IMR-90 (cell line): ENCODE data around the gene SCFD2. TPM values are rescaled to one million over a fixed set of nuclear protein-coding genes. Genes with fewer than 3 reads are reported as not detected.

Experiments used
- ATAC-seq: fragments of 200-7000 bp; cut with Tn5 transposase; 2 replicates; pipeline ENCODE4 v1.9.1; 2020; ENCODE audit warnings: low read depth, mild to moderate bottlenecking, moderate library complexity
- BruUV-seq: library from RNA; stranded (reverse); fragments of 400-500 nt; replicated peaks from 2 replicates; lab custom pipeline; 2021; lab: Mats Ljungman, UMichigan
- CTCF ChIA-PET: fragments of 300-600 bp; formaldehyde crosslinking; extraction: SDS; loops from one replicate; lab custom pipeline; 2021; ENCODE audit warnings: antibody characterized with exemption; lab: Yijun Ruan, JAX
- POLR2A ChIA-PET: fragments of 300-600 bp; sonication (Branson Sonifier 250); formaldehyde crosslinking; loops from one replicate; lab custom pipeline; 2022; ENCODE audit warnings: antibody characterized with exemption; ENCODE audit not compliant: unreplicated experiment; lab: Charles Lee
- DNase-seq: peaks from one replicate; pipeline ENCODE4 v3.0.0; 2013
- H2AFZ ChIP-seq: replicated peaks from 2 replicates; pipeline ENCODE3; 2013; ENCODE audit warnings: low read length, mild to moderate bottlenecking; ENCODE audit not compliant: poor library complexity
- H2AK5ac ChIP-seq: 2 replicates; pipeline ENCODE4 v1.6.1; 2013; ENCODE audit warnings: low read depth, low read length, inconsistent platforms
- H2AK9ac ChIP-seq: replicated peaks from 2 replicates; pipeline ENCODE3; 2013; ENCODE audit warnings: mild to moderate bottlenecking, low read depth, low read length, moderate library complexity; ENCODE audit not compliant: poor library complexity
- H2BK120ac ChIP-seq: 2 replicates; pipeline ENCODE4 v1.6.1; 2013; ENCODE audit warnings: low read depth, low read length, inconsistent platforms
- H2BK15ac ChIP-seq: 3 replicates; pipeline ENCODE4 v1.6.1; 2013; ENCODE audit warnings: low read depth, low read length, inconsistent platforms
- H2BK20ac ChIP-seq: 2 replicates; pipeline ENCODE4 v1.6.1; 2013; ENCODE audit warnings: low read depth, mild to moderate bottlenecking, inconsistent platforms, low read length, moderate library complexity
- H2BK5ac ChIP-seq: 2 replicates; pipeline ENCODE4 v1.6.1; 2013; ENCODE audit warnings: mild to moderate bottlenecking, low read depth, low read length, inconsistent platforms; ENCODE audit not compliant: poor library complexity, severe bottlenecking
- H3K14ac ChIP-seq: replicated peaks from 2 replicates; pipeline ENCODE4 v1.6.1; 2013; ENCODE audit warnings: low read depth, low read length, inconsistent platforms
- H3K18ac ChIP-seq: 2 replicates; pipeline ENCODE4 v1.6.1; 2013; ENCODE audit warnings: low read depth, low read length, control low read depth
- H3K23ac ChIP-seq: 2 replicates; pipeline ENCODE4 v1.6.1; 2013; ENCODE audit warnings: low read depth, low read length, inconsistent platforms
- H3K27ac ChIP-seq: 2 replicates; pipeline ENCODE4 v1.5.1; 2013; ENCODE audit warnings: mild to moderate bottlenecking, control low read depth, low read length; ENCODE audit not compliant: insufficient read depth
- H3K27me3 ChIP-seq: 2 replicates; pipeline ENCODE4 v1.6.1; 2013; ENCODE audit warnings: low read length; ENCODE audit not compliant: control insufficient read depth, insufficient read depth
- H3K36me3 ChIP-seq: 2 replicates; pipeline ENCODE4 v1.6.1; 2013; ENCODE audit warnings: low read length, mixed read lengths; ENCODE audit not compliant: control insufficient read depth, insufficient read depth
- H3K4ac ChIP-seq: 2 replicates; pipeline ENCODE4 v1.6.1; 2013; ENCODE audit warnings: low read depth, low read length, inconsistent platforms
- H3K4me1 ChIP-seq: 2 replicates; pipeline ENCODE4 v1.6.1; 2013; ENCODE audit warnings: low read length, mixed read lengths; ENCODE audit not compliant: control insufficient read depth, insufficient read depth
- H3K4me2 ChIP-seq: 2 replicates; pipeline ENCODE4 v1.6.1; 2013; ENCODE audit warnings: low read depth, mild to moderate bottlenecking, control low read depth, low read length, moderate library complexity
- H3K4me3 ChIP-seq: 2 replicates; pipeline ENCODE4 v1.5.1; 2013; ENCODE audit warnings: low read depth, mild to moderate bottlenecking, control low read depth, low read length, moderate library complexity; ENCODE audit not compliant: insufficient read depth
- H3K56ac ChIP-seq: 2 replicates; pipeline ENCODE4 v1.6.1; 2013; ENCODE audit warnings: low read length, inconsistent platforms; ENCODE audit not compliant: insufficient read depth; ENCODE audit errors: extremely low read depth
- H3K79me1 ChIP-seq, 2 experiments: 2 replicates each; pipeline ENCODE4 v1.6.1; 2013; ENCODE audit warnings: low read length in 2 of 2, inconsistent platforms in 1 of 2, low read depth in 1 of 2
- H3K9ac ChIP-seq: 2 replicates; pipeline ENCODE4 v1.6.1; 2013; ENCODE audit warnings: low read depth, low read length, control low read depth
- H3K9me1 ChIP-seq: 2 replicates; pipeline ENCODE4 v1.6.1; 2013; ENCODE audit warnings: low read length, inconsistent platforms; ENCODE audit not compliant: insufficient read depth
- H3K9me3 ChIP-seq: 2 replicates; pipeline ENCODE4 v1.6.1; 2013; ENCODE audit warnings: low read length; ENCODE audit not compliant: control insufficient read depth, insufficient read depth
- H4K20me1 ChIP-seq: 2 replicates; pipeline ENCODE4 v1.6.1; 2013; ENCODE audit warnings: low read length, inconsistent platforms; ENCODE audit not compliant: insufficient read depth
- H4K5ac ChIP-seq: 2 replicates; pipeline ENCODE4 v1.6.1; 2013; ENCODE audit warnings: mild to moderate bottlenecking, low read depth, low read length, control low read depth
- H4K8ac ChIP-seq, 2 experiments: 2 replicates each; pipeline ENCODE4 v1.6.1; 2013; ENCODE audit warnings: low read depth in 2 of 2, low read length in 2 of 2, control low read depth in 1 of 2, inconsistent platforms in 1 of 2
- H4K91ac ChIP-seq: 2 replicates; pipeline ENCODE4 v1.6.1; 2013; ENCODE audit warnings: low read depth, low read length, inconsistent platforms; ENCODE audit not compliant: insufficient read depth
- BHLHE40 ChIP-seq: fragments of 150-350 bp; IDR thresholded peaks from 2 replicates; pipeline ENCODE4 v1.6.1; 2016; ENCODE audit warnings: mild to moderate bottlenecking, low read depth, low read length
- CEBPB ChIP-seq: IDR thresholded peaks from 2 replicates; pipeline ENCODE4 v1.6.1; 2012; ENCODE audit warnings: low read depth, low read length, improper control_type of control experiment
- CHD1 ChIP-seq: IDR thresholded peaks from 2 replicates; pipeline ENCODE4 v1.6.1; 2012; ENCODE audit warnings: low read depth, low read length, improper control_type of control experiment
- CTCF ChIP-seq: conservative IDR thresholded peaks from 2 replicates; pipeline ENCODE4 v1.5.1; 2012; ENCODE audit warnings: mild to moderate bottlenecking, low read depth, low read length, improper control_type of control experiment
- ELK1 ChIP-seq: fragments of 150-350 bp; IDR thresholded peaks from 2 replicates; pipeline ENCODE4 v1.6.1; 2016; ENCODE audit warnings: low read depth, mild to moderate bottlenecking, low read length, moderate library complexity, borderline replicate concordance
- FOS ChIP-seq: fragments of 150-350 bp; IDR thresholded peaks from 2 replicates; pipeline ENCODE4 v1.6.1; 2016; ENCODE audit warnings: low read depth, low read length
- MAFK ChIP-seq: IDR thresholded peaks from 2 replicates; pipeline ENCODE4 v1.6.1; 2012; ENCODE audit warnings: low read depth, low read length, improper control_type of control experiment
- MAZ ChIP-seq: IDR thresholded peaks from 2 replicates; pipeline ENCODE4 v1.6.1; 2012; ENCODE audit warnings: low read depth, mild to moderate bottlenecking, low read length, improper control_type of control experiment, moderate library complexity, borderline replicate concordance
- MXI1 ChIP-seq: IDR thresholded peaks from 2 replicates; pipeline ENCODE4 v1.6.1; 2012; ENCODE audit warnings: low read depth, mild to moderate bottlenecking, low read length, moderate library complexity, borderline replicate concordance
- NFE2L2 ChIP-seq: fragments of 150-350 bp; IDR thresholded peaks from 2 replicates; pipeline ENCODE4 v1.6.1; 2016; ENCODE audit warnings: low read depth, mild to moderate bottlenecking, low read length
- POLR2A ChIP-seq: IDR thresholded peaks from 2 replicates; pipeline ENCODE4 v1.6.1; 2012; ENCODE audit warnings: mild to moderate bottlenecking, low read depth, low read length
- RAD21 ChIP-seq: IDR thresholded peaks from 2 replicates; pipeline ENCODE4 v1.6.1; 2012; ENCODE audit warnings: low read length, improper control_type of control experiment
- RCOR1 ChIP-seq: IDR thresholded peaks from 2 replicates; pipeline ENCODE4 v1.6.1; 2012; ENCODE audit warnings: mild to moderate bottlenecking, low read length, improper control_type of control experiment; ENCODE audit not compliant: insufficient replicate concordance
- RFX5 ChIP-seq: IDR thresholded peaks from 2 replicates; pipeline ENCODE4 v1.8.0; 2012; ENCODE audit warnings: low read depth, mild to moderate bottlenecking, low read length, moderate library complexity
- SMC3 ChIP-seq: fragments of 150-350 bp; IDR thresholded peaks from 2 replicates; pipeline ENCODE4 v1.6.1; 2016; ENCODE audit warnings: low read depth, mild to moderate bottlenecking, antibody characterized with exemption, low read length, moderate library complexity
- USF2 ChIP-seq: fragments of 150-350 bp; IDR thresholded peaks from 2 replicates; pipeline ENCODE4 v1.6.1; 2017; ENCODE audit warnings: mild to moderate bottlenecking, antibody characterized with exemption, low read length, low read depth
- dilution Hi-C: fragments of 300-500 bp; cut with HindIII; formaldehyde crosslinking; loops from one replicate; pipeline ENCODE4 v1.14.3; 2018; ENCODE audit warnings: low sequenced_read_pairs; ENCODE audit not compliant: unreplicated experiment
- in situ Hi-C: fragments of 300-500 bp; cut with MboI; formaldehyde crosslinking; loops from 3 replicates; pipeline ENCODE4 v1.14.3; 2019; ENCODE audit warnings: low sequenced_read_pairs, inconsistent platforms, mixed read lengths
- intact Hi-C: fragments of 100-400 bp; cut with micrococcal nuclease; formaldehyde crosslinking; loops from 2 replicates; pipeline ENCODE4 v1.10.0; 2022
- polyA plus RNA-seq, 3 experiments: library from polyadenylated mRNA; depleted of rRNA; stranded (reverse); fragments of >200 nt; gene quantifications; 2 replicates each; pipeline ENCODE4 v1.2.3, GENCODE V29; 2012; ENCODE audit warnings: low replicate concordance in 1 of 3
- total RNA-seq: library from RNA; depleted of rRNA; stranded (reverse); fragments of >200 nt; gene quantifications from 2 replicates; pipeline ENCODE4 v1.2.3, GENCODE V29; 2012

Gene SCFD2
- total and polyA plus RNA-seq, 2 of the 4 experiments (the other 2 are of a cell fraction) = 18.9 to 62.4 TPM

GRCh38 chr4:53119680-53120079 lies 246.2 kb downstream of the SCFD2 start:
- Histone ChIP-seq H2BK120ac (0 out of 2 replicates have a peak overlapping the region, but pooled peaks have one; percentile 29), H3K14ac (peak overlapping the region; percentile 72), H3K9me3 (no peaks in the 10 kb centered on the region), H3K79me1 (peaks cover 0 to 3% of the 10 kb centered on the region in 2 experiments; a peak in 2 of 4 replicates), H3K56ac (0 out of 2 replicates have a peak overlapping the region, but pooled peaks have one; percentile 4), H2BK5ac (peak overlapping the region; percentile 71), H3K4me1 (peaks cover 13% of the 10 kb centered on the region), H2AK9ac (no peak overlapping the region), H3K4me2 (peak overlapping the region; percentile 47; the same call in 1 of the 2 replicates), H3K18ac (peak overlapping the region; percentile 38; the same call in 1 of the 2 replicates), H4K20me1 (no peaks in the 10 kb centered on the region), H4K8ac (peak overlapping the region in 1 of 2 experiments; percentile 44; a peak in 1 of 4 replicates), H2AFZ (no peak overlapping the region), H2AK5ac (no peak overlapping the region), H3K36me3 (no peaks in the 10 kb centered on the region), H3K27me3 (no peaks in the 10 kb centered on the region), H3K23ac (no peak overlapping the region), H3K4ac (peak overlapping the region; percentile 39; the same call in 1 of the 2 replicates), H2BK20ac (peak overlapping the region; percentile 42; the same call in 1 of the 2 replicates), H3K4me3 (no peak overlapping the region), H4K91ac (0 out of 2 replicates have a peak overlapping the region, but pooled peaks have one; percentile 5), H2BK15ac (no peak overlapping the region), H3K9me1 (no peaks in the 10 kb centered on the region; the same call in 1 of the 2 replicates), H3K27ac (peak overlapping the region; percentile 62; the same call in 1 of the 2 replicates), H3K9ac (peak overlapping the region; percentile 55; the same call in 1 of the 2 replicates), H4K5ac (no peak overlapping the region)
- DNase-seq (peak; percentile 75), ATAC-seq (peak; percentile 97)
- TF ChIP-seq CTCF (no peak), RFX5 (no peak), MXI1 (no peak), USF2 (no peak), MAFK (no peak), POLR2A (no peak), CHD1 (no peak), RCOR1 (no peak), RAD21 (no peak), SMC3 (no peak), ELK1 (no peak), MAZ (no peak), NFE2L2 (no peak), FOS (no peak), BHLHE40 (no peak), CEBPB (no peak)
- ChIA-PET POLR2A (no interaction called here), CTCF (interaction anchor here (0.6 to 1.2 kb wide), 2 partner anchors 12 to 96 kb away, joined by 3 read pairs; no protein-coding TSS in a partner anchor)
- intact Hi-C loops = loop anchor here (5.0 kb wide), 1 partner anchor 68 kb away; no protein-coding TSS in a partner anchor
- in situ Hi-C loops = no loop called here
- BruUV-seq = no TSS peak
- dilution Hi-C loops = no loop called here
